Effector CD8-positive, alpha-beta T cell (primary cell): ENCODE data around the gene GAS2L2.
"Not testable (repeated sequence)": the region's sequence is repeated elsewhere in the genome, so short reads cannot be mapped to it uniquely, and the experiment has no call there.

Experiments used
- DNase-seq: peaks from one replicate; lab custom pipeline; 2025; lab: John Stamatoyannopoulos, UW

The GAS2L2 gene

DNA sequence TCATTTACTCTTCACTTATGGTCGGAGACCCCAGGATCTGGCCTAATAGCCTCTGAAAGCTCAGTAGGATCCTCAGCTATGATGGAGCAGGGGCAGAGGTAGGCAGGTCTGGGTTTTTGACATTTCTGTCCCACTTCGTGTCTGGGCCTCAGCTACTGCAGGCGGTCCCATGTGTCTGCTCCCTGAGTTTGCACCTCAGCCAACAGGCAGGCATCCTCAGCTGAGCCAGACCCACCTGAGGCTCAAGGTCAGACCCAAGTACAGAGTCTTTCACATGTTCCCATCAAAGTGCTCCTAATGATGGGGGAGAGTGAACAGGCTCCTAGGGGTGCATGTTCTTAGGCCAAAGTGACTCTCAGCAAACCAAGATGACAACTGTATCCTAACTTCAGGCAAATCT, 24.5 kb downstream of the GAS2L2 start:
- no peak for DNase-seq

GRCh38 chr17:35727635-35728034, 25.4 kb downstream of the GAS2L2 start:
- no peak for DNase-seq

DNA sequence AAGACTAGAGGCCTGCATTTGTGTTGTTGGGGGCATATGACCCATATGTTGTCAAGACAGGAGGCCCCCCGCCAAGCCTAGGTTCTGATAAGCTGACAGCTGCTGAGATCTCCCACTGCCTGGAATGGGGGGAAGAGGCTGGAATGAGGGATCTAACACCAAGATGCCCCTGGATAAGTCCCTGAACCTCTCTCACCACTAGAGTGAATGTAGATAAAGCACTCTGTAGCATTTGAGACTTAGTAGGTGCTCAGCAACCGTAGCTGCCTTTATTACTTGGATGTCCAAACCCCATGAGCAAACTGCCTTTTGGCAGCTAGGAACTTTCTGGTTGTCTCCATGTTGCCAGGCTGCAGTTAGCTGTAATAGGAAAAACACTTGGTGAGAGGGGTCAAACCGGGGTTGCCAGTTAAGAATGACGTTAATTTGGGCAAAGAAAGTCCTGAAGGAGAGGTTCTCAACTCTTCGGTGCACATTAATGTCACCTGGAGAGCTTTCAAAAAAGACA, 26.0 kb downstream of the GAS2L2 start:
- DNase-seq: no peak

GRCh38 chr17:35726127-35726952, 26.7 kb downstream of the GAS2L2 start:
- DNase-seq: no peak

DNA sequence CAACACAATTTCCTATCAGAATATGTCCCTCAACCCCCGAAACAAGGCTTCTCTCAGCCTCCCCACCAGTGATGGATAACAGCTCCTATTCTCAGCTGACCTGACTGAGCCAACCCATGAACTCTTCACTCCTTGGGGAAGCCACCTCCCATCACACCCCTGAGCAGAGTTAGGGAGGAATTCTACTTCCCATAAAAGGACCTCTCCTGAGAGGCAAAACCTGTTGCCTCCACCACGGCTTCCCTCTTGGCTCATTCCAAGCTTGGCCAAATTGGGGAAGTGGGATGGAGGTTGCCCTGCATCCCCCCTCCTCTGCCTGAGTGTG, 27.3 kb downstream of the GAS2L2 start:
- DNase-seq: no peak

DNA sequence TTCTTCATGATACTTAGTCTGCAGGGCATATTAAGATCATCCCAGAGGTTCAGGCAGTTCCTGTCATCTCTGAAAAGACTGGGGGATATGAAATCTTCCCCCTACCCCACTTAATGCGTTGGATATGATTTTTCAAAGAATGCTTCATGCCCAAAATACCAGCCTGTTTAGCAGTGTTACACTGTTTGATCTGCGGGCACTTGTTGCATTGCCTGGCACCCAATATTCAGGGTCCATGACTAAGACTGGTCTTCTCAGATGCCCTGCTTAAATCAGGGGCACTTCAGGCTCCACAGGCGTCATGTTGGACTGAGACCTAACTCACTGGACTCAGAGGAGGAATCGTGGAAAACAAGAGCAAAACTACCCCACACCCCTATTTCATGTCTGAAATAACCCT, 28.0 kb downstream of the GAS2L2 start:
- DNase-seq: no peak

DNA sequence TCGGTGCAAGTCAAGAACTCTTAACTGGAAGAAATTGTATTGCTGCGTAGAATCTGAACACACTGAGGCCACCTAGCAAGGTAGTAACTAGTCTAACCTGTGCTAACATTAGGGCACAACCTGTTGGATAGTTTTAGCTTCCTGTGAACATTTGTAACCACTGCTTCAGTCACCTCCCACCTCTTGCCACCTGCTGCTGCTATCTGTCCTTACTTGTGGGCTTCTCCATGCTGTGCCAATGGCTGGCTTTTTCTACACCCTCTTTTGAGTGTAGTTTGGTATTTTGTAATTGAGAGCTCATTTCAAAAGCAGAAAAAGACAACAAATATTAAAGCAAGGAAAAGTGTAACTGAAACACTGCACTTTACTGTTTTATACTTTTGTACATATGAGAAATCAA, 29.3 kb downstream of the GAS2L2 start:
- no peak for DNase-seq

- no peak for DNase-seq
Observed at GRCh38 chr17:35717475-35717874, 35.6 kb downstream of the GAS2L2 start.

DNA sequence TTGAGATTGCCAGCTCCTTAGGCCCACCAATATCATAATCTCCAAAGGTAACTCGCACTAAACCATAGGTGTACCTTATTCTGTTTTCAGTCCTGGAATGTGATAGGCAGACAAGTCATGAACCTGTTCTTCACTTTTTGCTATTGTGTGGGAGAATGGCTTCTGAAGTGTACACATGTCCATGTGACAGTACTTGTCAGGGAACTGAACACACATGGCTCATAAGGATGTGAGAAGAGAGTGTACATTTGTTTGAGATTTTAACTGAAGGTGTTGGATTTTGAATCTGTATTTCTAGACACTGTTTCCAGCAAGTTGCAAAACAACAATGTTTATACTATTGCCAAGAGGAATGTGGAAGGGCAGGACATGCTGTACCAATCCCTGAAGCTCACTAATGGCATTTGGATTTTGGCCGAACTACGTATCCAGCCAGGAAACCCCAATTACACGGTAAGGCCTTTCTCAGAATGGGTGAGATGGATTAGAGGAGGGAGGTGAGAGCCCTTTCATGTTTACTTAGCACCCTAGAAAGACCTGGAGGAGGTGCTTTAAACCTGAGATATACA, 36.1 kb downstream of the GAS2L2 start:
- DNase-seq: no peak

GRCh38 chr17:35716173-35716572, 36.9 kb downstream of the GAS2L2 start:
- no peak for DNase-seq

- DNase-seq: no peak
Observed at GRCh38 chr17:35715416-35715815, 37.6 kb downstream of the GAS2L2 start.

- DNase-seq: no peak
Observed at GRCh38 chr17:35714988-35715387, 38.1 kb downstream of the GAS2L2 start.

GRCh38 chr17:35713069-35713728, 39.8 kb downstream of the GAS2L2 start:
- no peak for DNase-seq

GRCh38 chr17:35710950-35711349, 42.1 kb downstream of the GAS2L2 start:
- DNase-seq: no peak

DNA sequence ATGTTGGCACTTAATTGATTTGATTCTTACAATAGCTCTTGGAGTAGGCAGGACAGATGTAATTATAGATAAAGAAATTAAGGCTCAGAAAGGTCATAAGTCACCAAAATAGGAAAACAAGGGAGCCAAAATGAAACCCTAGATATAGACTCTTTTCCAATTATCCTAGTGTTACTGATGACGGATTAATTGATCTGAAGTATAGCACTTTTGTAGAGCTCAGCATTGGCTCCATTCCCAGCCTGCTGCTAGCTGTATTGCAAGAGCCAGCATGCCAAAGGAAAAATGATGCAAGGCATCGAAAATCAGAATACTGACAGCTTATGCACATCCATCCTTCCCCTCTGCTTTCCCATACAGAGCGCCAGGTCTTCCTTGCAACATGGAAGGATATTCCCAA, 43.2 kb downstream of the GAS2L2 start:
- no peak for DNase-seq

DNA sequence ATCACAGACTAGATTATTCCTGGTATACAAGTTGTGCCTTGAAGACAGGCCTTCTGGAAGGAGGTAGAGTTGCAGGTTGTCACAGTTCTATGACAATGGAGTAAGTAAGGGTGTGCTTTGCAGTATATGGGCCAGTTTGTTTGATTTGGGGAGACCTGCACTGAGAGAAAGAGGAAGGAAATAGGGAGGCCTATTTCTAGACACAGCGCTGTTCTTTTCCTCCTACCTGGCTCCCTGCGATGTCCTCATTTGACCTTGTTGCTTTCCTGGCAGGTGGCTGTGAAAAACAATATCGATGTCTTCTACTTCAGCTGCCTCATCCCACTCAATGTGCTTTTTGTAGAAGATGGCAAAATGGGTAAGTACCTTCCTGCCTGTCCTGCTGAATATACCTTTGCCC, 44.1 kb downstream of the GAS2L2 start:
- no peak for DNase-seq

GRCh38 chr17:35708149-35708548, 44.9 kb downstream of the GAS2L2 start:
- DNase-seq: no peak

GRCh38 chr17:35705705-35706104, 47.3 kb downstream of the GAS2L2 start:
- no peak for DNase-seq

DNA sequence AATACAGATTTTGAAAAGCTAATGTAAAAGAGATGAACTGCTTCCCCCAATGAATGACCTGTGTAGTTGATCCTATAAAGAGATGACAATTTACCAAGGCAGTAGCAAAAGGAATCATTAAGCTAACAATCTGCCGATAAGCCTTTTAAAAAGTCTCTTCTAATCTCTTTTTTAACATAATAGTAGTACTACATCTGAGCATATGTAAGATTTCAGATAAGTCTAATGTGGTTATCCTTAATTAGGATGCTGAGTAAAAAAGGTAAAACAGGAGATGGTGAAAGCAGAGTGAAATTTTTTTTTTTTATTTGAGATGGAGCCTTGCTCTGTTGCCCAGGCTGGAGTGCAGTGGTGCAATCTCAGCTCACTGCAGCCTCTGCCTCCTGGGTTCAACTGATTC, 47.8 kb downstream of the GAS2L2 start:
- no peak for DNase-seq

DNA sequence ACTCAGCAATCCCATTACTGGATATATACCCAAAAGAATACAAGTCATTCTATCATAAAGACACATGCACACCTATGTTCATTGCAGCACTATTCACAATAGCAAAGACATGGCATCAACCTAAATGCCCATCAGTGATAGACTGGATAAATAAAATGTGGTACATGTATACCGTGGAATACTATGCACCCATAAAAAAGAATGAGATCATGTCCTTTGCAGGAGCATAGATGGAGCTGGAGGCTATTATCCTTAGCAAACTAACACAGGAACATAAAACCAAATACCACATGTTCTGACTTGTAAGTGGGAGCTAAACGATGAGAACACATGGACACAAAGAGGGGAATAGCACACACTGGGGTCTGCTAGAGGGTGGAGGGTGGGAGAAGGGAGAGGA, 49.7 kb downstream of the GAS2L2 start:
- not testable (repeated sequence) for DNase-seq

DNA sequence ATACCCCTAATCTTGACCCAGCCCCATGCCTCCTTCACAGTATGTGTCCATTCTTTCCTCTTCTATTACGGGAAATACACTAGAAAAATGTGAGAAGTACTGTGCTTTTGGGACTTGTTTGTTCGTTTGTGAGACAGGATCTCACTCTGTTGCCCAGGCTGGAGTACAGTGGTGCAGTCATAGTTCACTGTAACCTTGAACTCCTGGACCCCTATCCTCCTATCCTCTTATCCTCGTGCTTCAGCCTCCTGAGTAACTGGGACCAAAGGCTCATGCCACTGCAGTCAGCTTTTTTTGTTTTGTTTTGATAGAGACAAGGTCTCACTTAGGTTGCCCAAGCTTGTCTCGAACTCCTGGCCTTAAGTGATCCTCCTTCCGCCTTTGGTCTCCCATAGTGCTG, 51.5 kb downstream of the GAS2L2 start:
- no peak for DNase-seq

- no peak for DNase-seq
Observed at GRCh38 chr17:35700150-35700549, 52.9 kb downstream of the GAS2L2 start.

- DNase-seq: no peak
Observed at GRCh38 chr17:35698800-35699199, 54.2 kb downstream of the GAS2L2 start.
